Pons (tissue), 1 donor: ENCODE measurements around the gene URB1.
A peak's percentile ranks its signal among the peaks of the same experiment; 100 is the strongest.

Experiments used
- DNase-seq: peaks from one replicate; pipeline ENCODE4 v3.0.0-alpha.2; 2016; ENCODE audit warnings: low spot score

The URB1 gene

GRCh38 chr21:32347351-32347750 lies 45.5 kb downstream of the URB1 start:
- DNase-seq: no peak

DNA sequence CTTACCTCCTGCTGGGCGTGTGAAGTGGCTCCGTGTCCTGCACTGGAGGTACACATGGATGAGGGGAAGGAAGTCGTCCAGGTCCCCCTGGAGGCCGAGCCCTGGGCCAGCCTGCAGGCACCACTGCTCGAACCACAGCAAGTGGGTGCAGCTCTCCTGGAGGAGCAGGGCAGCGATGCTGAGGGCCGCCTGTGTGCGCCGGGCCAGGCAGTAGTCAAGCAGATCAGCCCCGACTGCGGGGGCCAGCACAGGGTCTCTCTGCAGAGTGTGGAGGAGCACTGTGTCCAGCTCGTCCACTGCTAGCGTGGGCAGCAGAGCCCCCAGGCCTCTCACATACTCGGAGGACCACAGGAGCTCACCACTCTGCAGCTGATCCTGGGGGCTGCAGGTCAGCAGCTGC lies 45.9 kb downstream of the URB1 start:
- no peak for DNase-seq

- DNase-seq: peak; percentile 70
These were observed 51.7 kb downstream of the URB1 start for GRCh38 chr21:32340863-32341848.

DNA sequence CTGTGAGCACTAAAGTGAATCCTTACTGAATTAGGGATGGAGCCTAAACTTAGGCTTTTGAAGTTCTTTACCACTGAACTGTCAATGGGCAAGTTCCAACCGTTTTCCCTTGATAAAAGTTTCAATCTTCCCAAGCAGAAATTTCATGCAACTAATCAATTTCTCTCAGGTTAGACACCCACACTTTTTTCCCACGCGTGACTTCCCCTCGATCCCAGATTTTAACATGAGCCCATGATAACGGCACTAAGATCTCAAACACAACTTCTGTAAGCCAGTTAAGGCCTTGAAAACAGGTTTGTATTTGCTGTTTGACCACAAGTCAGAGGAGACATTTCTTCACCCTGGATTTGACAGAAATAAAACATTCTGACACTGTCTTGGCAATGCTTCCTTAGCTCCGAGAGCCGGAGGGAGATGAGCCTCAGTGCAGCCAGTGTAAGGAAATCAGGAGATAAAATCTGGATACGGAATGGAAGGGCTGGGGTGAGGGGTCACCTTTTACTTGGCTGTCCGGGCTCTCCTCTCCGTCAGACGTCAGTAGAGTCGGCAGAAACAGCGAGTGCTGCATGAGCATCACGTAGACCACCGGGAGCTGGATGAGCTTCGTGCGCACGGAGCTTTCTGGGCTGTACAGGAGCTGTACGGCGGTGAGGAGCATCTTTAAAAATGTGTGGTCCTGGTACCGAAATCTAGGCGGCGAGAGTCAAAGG lies 54.4 kb downstream of the URB1 start:
- no peak for DNase-seq

GRCh38 chr21:32337206-32337605 lies 55.6 kb downstream of the URB1 start:
- DNase-seq: no peak

- DNase-seq: peak; percentile 69
These were observed 56.1 kb downstream of the URB1 start for GRCh38 chr21:32336711-32337110.

- peak; percentile 98 for DNase-seq
These were observed 56.9 kb downstream of the URB1 start for GRCh38 chr21:32335601-32336575.

DNA sequence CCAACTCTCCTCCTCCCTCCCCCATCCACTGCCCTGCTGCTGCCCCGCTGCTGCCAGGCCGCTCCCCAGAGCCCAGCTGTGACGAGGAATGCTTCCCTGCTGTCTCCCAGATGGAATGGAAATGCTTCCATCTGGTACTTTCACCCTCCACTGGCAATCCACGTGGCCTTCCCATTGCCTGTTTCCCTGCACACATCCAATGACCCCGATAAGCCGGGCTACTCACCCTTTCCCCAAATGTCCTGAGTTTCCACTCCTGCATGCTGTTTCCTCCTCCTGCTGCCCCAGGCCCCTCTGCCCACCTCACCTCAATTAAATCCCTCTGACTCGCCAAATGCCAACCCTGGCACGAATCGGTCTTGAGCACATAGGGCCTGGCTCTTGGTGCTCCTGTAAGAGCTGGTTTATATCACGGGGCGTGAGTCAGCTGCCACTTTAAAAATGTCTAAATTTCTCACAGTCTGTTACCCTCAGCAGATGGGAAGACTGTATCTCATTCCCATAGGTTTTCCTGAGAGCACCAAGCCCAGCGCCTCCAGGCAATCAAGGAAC lies 57.8 kb downstream of the URB1 start:
- peak; percentile 82 for DNase-seq

GRCh38 chr21:32333953-32334673 lies 58.7 kb downstream of the URB1 start:
- no peak for DNase-seq

DNA sequence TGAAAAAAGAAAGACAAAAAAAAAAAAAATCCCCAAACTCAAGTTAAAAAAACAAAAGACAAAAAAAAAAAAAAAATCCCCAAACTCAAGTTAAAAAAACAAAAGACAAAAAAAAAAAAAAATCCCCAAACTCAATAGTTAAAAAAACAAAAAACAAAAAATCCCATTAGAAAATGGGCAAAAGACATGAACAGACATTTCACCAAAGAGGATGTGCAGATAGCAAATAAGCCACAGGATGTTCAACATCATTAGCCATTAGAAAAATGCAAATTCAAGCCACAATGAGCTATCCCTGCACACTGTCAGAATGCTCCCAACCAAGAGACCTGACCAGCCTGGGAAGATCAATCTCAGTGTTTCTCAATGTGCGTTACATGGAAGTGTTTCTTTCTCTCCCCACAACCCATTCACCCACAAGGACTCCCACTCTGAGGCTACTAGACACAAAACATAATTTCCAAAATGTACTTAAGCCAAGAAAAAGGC lies 60.3 kb downstream of the URB1 start:
- no peak for DNase-seq

GRCh38 chr21:32331444-32332305 lies 61.1 kb downstream of the URB1 start:
- DNase-seq: peak; percentile 88

GRCh38 chr21:32330784-32331311 lies 62.0 kb downstream of the URB1 start:
- peak; percentile 91 for DNase-seq

- DNase-seq: no peak
These were observed 63.0 kb downstream of the URB1 start for GRCh38 chr21:32329776-32330175.

GRCh38 chr21:32329331-32329730 lies 63.5 kb downstream of the URB1 start:
- peak; percentile 64 for DNase-seq

DNA sequence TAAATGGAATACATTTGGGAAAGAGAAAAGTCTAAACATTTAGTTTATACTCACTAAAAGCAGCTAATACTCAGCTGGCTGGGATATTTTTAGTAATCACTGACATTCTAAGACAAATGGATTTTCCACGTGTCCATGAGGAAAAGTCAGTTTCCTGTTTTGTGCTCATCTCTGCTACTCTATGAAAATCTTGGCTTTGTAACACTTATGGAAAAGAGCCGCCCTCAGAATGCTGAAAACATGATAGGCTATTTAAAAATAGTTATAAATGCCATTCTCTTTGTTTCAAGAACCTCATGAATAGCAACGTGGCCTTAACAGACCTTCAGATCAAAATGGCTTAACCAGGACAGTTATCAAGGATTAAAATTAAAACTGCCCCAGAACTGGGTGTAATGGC lies 64.2 kb downstream of the URB1 start:
- DNase-seq: no peak

DNA sequence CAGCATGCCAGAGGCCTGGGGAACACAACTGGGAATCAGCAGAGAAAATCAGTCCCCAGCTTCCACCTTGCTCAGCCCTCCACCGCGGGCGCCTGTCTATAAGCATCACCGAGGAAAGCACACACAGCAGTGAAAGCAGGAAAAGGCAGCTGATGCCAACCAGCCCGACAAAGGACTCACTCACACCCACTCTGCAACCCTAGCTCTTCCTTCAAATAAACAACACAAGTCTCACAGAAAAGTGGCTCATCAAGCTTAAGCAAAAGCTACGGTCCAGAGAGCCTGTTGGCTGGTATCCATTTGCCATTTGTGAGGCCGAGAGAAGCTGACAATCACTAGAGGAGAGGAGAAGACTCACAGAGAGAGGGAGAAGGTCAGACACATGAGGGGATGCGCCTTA lies 67.1 kb downstream of the URB1 start:
- DNase-seq: peak; percentile 89

DNA sequence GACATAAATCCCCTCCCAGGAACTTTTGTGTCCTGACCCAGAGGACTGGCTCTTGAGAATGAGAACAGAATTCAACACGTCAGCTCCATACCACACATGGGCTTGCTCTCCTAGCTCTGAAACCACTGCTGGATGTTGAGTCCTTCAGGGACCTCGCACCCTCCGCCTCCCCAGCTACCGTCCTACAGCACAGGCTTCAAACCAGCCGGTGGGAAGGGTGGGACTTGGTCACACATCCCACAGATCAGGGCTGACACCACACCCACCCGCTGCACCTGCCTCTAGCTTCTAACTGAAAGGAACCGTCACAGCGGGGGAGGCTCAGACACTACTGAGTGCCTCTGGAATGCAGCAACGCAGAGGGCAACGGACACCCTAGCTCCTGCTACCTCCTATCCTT lies 70.1 kb downstream of the URB1 start:
- DNase-seq: no peak

- no peak for DNase-seq
These were observed 70.7 kb downstream of the URB1 start for GRCh38 chr21:32322103-32322502.

GRCh38 chr21:32321480-32321879 lies 71.3 kb downstream of the URB1 start:
- DNase-seq: no peak

DNA sequence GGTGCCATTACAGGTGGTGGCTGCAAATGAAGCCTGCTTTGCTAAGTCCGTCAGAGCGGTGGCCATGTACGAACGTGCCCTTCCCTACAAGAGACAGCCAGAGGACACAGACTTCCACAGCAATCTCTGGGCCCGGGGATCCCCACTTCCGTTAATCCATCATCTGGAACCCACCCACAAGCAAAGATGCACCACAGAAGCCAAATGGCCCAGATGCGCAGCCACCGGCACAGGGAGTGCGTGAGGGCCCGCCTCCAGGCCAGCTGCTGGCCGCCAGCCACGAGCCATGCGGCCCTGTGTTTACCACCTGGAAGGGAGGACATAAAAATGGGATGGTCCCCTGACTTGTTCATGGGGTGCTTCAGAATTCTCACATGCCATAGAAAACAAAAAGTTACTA lies 72.1 kb downstream of the URB1 start:
- DNase-seq: no peak
